Caco-2 (cell line): ENCODE data around the gene GFRA1. TPM values are rescaled to one million over a fixed set of nuclear protein-coding genes. Genes with fewer than 3 reads are reported as not detected.

ENCODE experiments used
- BruUV-seq: library from RNA; stranded (reverse); fragments of 400-500 nt; replicated peaks from 2 replicates; lab custom pipeline; 2021; lab: Mats Ljungman, UMichigan
- CTCF ChIA-PET: fragments of 300-600 bp; sonication (Branson Sonifier 250); formaldehyde crosslinking; loops from one replicate; lab custom pipeline; 2022; ENCODE audit warnings: antibody characterized with exemption; lab: Charles Lee
- POLR2A ChIA-PET: fragments of 300-600 bp; sonication (Branson Sonifier 250); formaldehyde crosslinking; loops from one replicate; lab custom pipeline; 2022; ENCODE audit warnings: antibody characterized with exemption; lab: Charles Lee
- DNase-seq, 2 experiments: peaks; one replicate each; pipeline versions ENCODE4 v3.0.0 to v3.0.0-alpha.2; 2020 to 2022
- H3K27me3 ChIP-seq: replicated peaks from 2 replicates; pipeline ENCODE4 v1.6.0; 2011; ENCODE audit warnings: low read length; ENCODE audit not compliant: control insufficient read depth, insufficient read depth
- H3K36me3 ChIP-seq: 2 replicates; pipeline ENCODE4 v1.5.1; 2011; ENCODE audit warnings: low read length; ENCODE audit not compliant: control insufficient read depth, insufficient read depth
- H3K4me1 ChIP-seq: fragments of 250-450 bp; sonication (Bioruptor Pico); 2 replicates; pipeline ENCODE4 v1.5.1; 2020; ENCODE audit warnings: mild to moderate bottlenecking
- H3K4me3 ChIP-seq: 2 replicates; pipeline ENCODE4 v1.5.1; 2011; ENCODE audit warnings: low read depth, mild to moderate bottlenecking, control low read depth, low read length
- H3K9me3 ChIP-seq: fragments of 250-450 bp; sonication (Bioruptor Pico); 2 replicates; pipeline ENCODE4 v1.5.1; 2020; ENCODE audit warnings: mild to moderate bottlenecking, moderate library complexity
- H3K27ac Mint-ChIP-seq: one replicate; pipeline ENCODE4 v1.8.0; 2022; ENCODE audit warnings: mixed read lengths; ENCODE audit not compliant: unreplicated experiment
- H3K27me3 Mint-ChIP-seq: one replicate; pipeline ENCODE4 v1.8.0; 2022; ENCODE audit warnings: mixed read lengths; ENCODE audit not compliant: insufficient read depth, unreplicated experiment
- H3K36me3 Mint-ChIP-seq: one replicate; pipeline ENCODE4 v1.8.0; 2022; ENCODE audit warnings: mild to moderate bottlenecking, mixed read lengths; ENCODE audit not compliant: insufficient read depth, unreplicated experiment
- H3K4me1 Mint-ChIP-seq: one replicate; pipeline ENCODE4 v1.8.0; 2022; ENCODE audit warnings: low read depth, mixed read lengths; ENCODE audit not compliant: unreplicated experiment
- H3K4me3 Mint-ChIP-seq: one replicate; pipeline ENCODE4 v1.8.0; 2022; ENCODE audit warnings: mild to moderate bottlenecking, moderate library complexity, mixed read lengths; ENCODE audit not compliant: unreplicated experiment
- H3K9me3 Mint-ChIP-seq: one replicate; pipeline ENCODE4 v1.8.0; 2022; ENCODE audit warnings: mixed read lengths; ENCODE audit not compliant: unreplicated experiment
- intact Hi-C: fragments of 100-400 bp; cut with micrococcal nuclease; formaldehyde crosslinking; loops from one replicate; pipeline ENCODE4 v1.10.0; 2022; ENCODE audit not compliant: unreplicated experiment
- total RNA-seq: library from RNA; stranded (reverse); gene quantifications from 2 replicates; pipeline ENCODE4 v1.2.3, GENCODE V29; 2022
- TF ChIP-seq, protein P1 (sequence below), 2 experiments: fragments of 200-600 bp in 1 of 2; IDR thresholded peaks; 1 replicate in 1 of 2; 2 replicates in 1 of 2; pipeline versions ENCODE4 v1.5.1 to v1.8.0; 2011 to 2022; ENCODE audit warnings: antibody characterized with exemption in 1 of 2, control low read depth in 1 of 2, inconsistent platforms in 1 of 2, low read depth in 1 of 2, low read length in 1 of 2, mild to moderate bottlenecking in 1 of 2, moderate library complexity in 1 of 2; ENCODE audit not compliant: insufficient read depth in 1 of 2, severe bottlenecking in 1 of 2, unreplicated experiment in 1 of 2

GFRA1 gene
- total RNA-seq, 1 experiment from 2014 or later = not detected

- no TSS peak for BruUV-seq
- Mint-ChIP-seq H3K4me3 (no peak overlapping the region), H3K36me3 (no peaks in the 10 kb centered on the region), H3K27ac (no peak overlapping the region), H3K27me3 (no peaks in the 10 kb centered on the region), H3K4me1 (no peaks in the 10 kb centered on the region), H3K9me3 (peaks cover 10% of the 10 kb centered on the region)
- intact Hi-C loops = no loop called here
- CTCF ChIA-PET = no interaction called here
- Histone ChIP-seq H3K9me3 (no peaks in the 10 kb centered on the region), H3K4me1 (0 out of 2 replicates have a peak, but pooled peaks cover 8% of the 10 kb centered on the region), H3K4me3 (no peak overlapping the region), H3K27me3 (no peaks in the 10 kb centered on the region), H3K36me3 (no peaks in the 10 kb centered on the region)
- POLR2A ChIA-PET = no interaction called here
- TF ChIP-seq, protein P1, sequence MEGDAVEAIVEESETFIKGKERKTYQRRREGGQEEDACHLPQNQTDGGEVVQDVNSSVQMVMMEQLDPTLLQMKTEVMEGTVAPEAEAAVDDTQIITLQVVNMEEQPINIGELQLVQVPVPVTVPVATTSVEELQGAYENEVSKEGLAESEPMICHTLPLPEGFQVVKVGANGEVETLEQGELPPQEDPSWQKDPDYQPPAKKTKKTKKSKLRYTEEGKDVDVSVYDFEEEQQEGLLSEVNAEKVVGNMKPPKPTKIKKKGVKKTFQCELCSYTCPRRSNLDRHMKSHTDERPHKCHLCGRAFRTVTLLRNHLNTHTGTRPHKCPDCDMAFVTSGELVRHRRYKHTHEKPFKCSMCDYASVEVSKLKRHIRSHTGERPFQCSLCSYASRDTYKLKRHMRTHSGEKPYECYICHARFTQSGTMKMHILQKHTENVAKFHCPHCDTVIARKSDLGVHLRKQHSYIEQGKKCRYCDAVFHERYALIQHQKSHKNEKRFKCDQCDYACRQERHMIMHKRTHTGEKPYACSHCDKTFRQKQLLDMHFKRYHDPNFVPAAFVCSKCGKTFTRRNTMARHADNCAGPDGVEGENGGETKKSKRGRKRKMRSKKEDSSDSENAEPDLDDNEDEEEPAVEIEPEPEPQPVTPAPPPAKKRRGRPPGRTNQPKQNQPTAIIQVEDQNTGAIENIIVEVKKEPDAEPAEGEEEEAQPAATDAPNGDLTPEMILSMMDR (IDR thresholded peaks at IDR 0.05; ENCODE audit: insufficient read depth in 1 of 2, low read depth in 1 of 2, low read length in 1 of 2, severe bottlenecking in 1 of 2, unreplicated experiment in 1 of 2) = no peak
- no peak for DNase-seq
Observed at GRCh38 chr10:116015583-116016333, 257.2 kb downstream of the GFRA1 start.

- Histone ChIP-seq H3K36me3 (no peaks in the 10 kb centered on the region), H3K27me3 (no peaks in the 10 kb centered on the region), H3K9me3 (no peaks in the 10 kb centered on the region), H3K4me3 (no peak overlapping the region), H3K4me1 (0 out of 2 replicates have a peak, but pooled peaks cover 8% of the 10 kb centered on the region)
- no peaks in the 10 kb centered on the region for H3K27me3 Mint-ChIP-seq
- POLR2A ChIA-PET = no interaction called here
- DNase-seq = no peak
- CTCF ChIA-PET = no interaction called here
- no peaks in the 10 kb centered on the region for H3K4me1 Mint-ChIP-seq
- TF ChIP-seq, protein P1 (IDR thresholded peaks at IDR 0.05; ENCODE audit: insufficient read depth in 1 of 2, low read depth in 1 of 2, low read length in 1 of 2, severe bottlenecking in 1 of 2, unreplicated experiment in 1 of 2) = no peak
- peaks cover 9% of the 10 kb centered on the region for H3K9me3 Mint-ChIP-seq
- H3K27ac Mint-ChIP-seq = peak overlapping the region; percentile 20
- intact Hi-C loops = no loop called here
- BruUV-seq = no TSS peak
- no peak overlapping the region for H3K4me3 Mint-ChIP-seq
- H3K36me3 Mint-ChIP-seq = no peaks in the 10 kb centered on the region
Observed at GRCh38 chr10:116014871-116015582, 258.0 kb downstream of the GFRA1 start.

GRCh38 chr10:116014326-116014725, 258.7 kb downstream of the GFRA1 start:
- CTCF ChIA-PET = no interaction called here
- peak overlapping the region; percentile 20 for H3K27ac Mint-ChIP-seq

More at GRCh38 chr10:116014326-116014725, 258.7 kb downstream of the GFRA1 start:
- no peaks in the 10 kb centered on the region for H3K36me3 Mint-ChIP-seq
- no peaks in the 10 kb centered on the region for H3K9me3 ChIP-seq
- BruUV-seq = no TSS peak
- H3K27me3 ChIP-seq = no peaks in the 10 kb centered on the region
- no peaks in the 10 kb centered on the region for H3K27me3 Mint-ChIP-seq
- 0 out of 2 replicates have a peak, but pooled peaks cover 8% of the 10 kb centered on the region for H3K4me1 ChIP-seq
- H3K9me3 Mint-ChIP-seq = peaks cover 9% of the 10 kb centered on the region
- POLR2A ChIA-PET = no interaction called here
- no peaks in the 10 kb centered on the region for H3K36me3 ChIP-seq
- no peak overlapping the region for H3K4me3 ChIP-seq
- H3K4me1 Mint-ChIP-seq = no peaks in the 10 kb centered on the region
- TF ChIP-seq, protein P1 (IDR thresholded peaks at IDR 0.05; ENCODE audit: insufficient read depth in 1 of 2, low read depth in 1 of 2, low read length in 1 of 2, severe bottlenecking in 1 of 2, unreplicated experiment in 1 of 2) = no peak
- DNase-seq = no peak
- no peak overlapping the region for H3K4me3 Mint-ChIP-seq
- intact Hi-C loops = no loop called here
